HCT116 (cell line): ENCODE results near the gene SDK2. TPM values are rescaled to one million over a fixed set of nuclear protein-coding genes. Genes with fewer than 3 reads are reported as not detected.

Source experiments
- ATAC-seq: fragments of 200-7000 bp; cut with Tn5 transposase; 2 replicates; pipeline ENCODE4 v1.9.1; 2020; ENCODE audit warnings: mild to moderate bottlenecking, moderate library complexity
- BruUV-seq: library from RNA; stranded (reverse); fragments of 400-500 nt; replicated peaks from 2 replicates; lab custom pipeline; 2021; lab: Mats Ljungman, UMichigan
- CTCF ChIA-PET: fragments of 300-600 bp; sonication (Branson Sonifier 250); formaldehyde crosslinking; loops from one replicate; lab custom pipeline; 2021; ENCODE audit warnings: antibody characterized with exemption; lab: Charles Lee
- POLR2A ChIA-PET: fragments of 300-600, 350-600 bp; sonication (Branson Sonifier 250); formaldehyde crosslinking; loops from one replicate; lab custom pipeline; 2021; ENCODE audit warnings: antibody characterized with exemption; lab: Charles Lee
- RAD21 ChIA-PET, 2 experiments: fragments of 300-600 bp; sonication (Branson Sonifier 250); formaldehyde crosslinking; loops; one replicate each; lab custom pipeline; 2023; ENCODE audit warnings: low total read pairs in 2 of 2; ENCODE audit not compliant: uncharacterized antibody in 2 of 2, unreplicated experiment in 2 of 2, low non-redundant PET in 1 of 2; lab: Charles Lee
- DNase-seq: peaks from one replicate; pipeline ENCODE4 v3.0.0-alpha.2; 2010; ENCODE audit warnings: low read depth, low spot score
- H2AFZ ChIP-seq: fragments of 200-600 bp; shearing (Covaris generic), sonication (generic); 2 replicates; pipeline ENCODE4 v1.6.1; 2017; ENCODE audit warnings: low read depth, mixed run types, mixed read lengths, antibody characterized with exemption, low read length; ENCODE audit not compliant: poor library complexity, severe bottlenecking
- H3K27ac ChIP-seq: 2 replicates; pipeline ENCODE4 v1.5.1; 2012; ENCODE audit warnings: low read depth, low read length
- H3K27me3 ChIP-seq: fragments of 200-600 bp; sonication (generic); 2 replicates; pipeline ENCODE4 v1.6.1; 2016; ENCODE audit warnings: mixed run types, low read length, mixed read lengths; ENCODE audit not compliant: insufficient read depth
- H3K36me3 ChIP-seq, 2 experiments: fragments of 200-500 bp in 1 of 2; fragments of 200-600 bp in 1 of 2; sonication (Bioruptor generic) in 1 of 2; sonication (generic) in 1 of 2; 2 replicates each; pipeline versions ENCODE4 v1.5.1 to v1.6.1; 2014 to 2016; ENCODE audit warnings: low read length in 2 of 2, inconsistent platforms in 1 of 2, mixed read lengths in 1 of 2, mixed run types in 1 of 2; ENCODE audit not compliant: insufficient read depth in 2 of 2, control insufficient read depth in 1 of 2
- H3K4me1 ChIP-seq, 2 experiments: fragments of 200-600 bp in 1 of 2; sonication (generic) in 1 of 2; 2 replicates each; pipeline versions ENCODE4 v1.5.1 to v1.6.1; 2012 to 2017; ENCODE audit warnings: low read length in 2 of 2, inconsistent platforms in 1 of 2, mild to moderate bottlenecking in 1 of 2, mixed read lengths in 1 of 2, mixed run types in 1 of 2, moderate library complexity in 1 of 2; ENCODE audit not compliant: insufficient read depth in 2 of 2, control insufficient read depth in 1 of 2
- H3K4me2 ChIP-seq: fragments of 200-600 bp; sonication (generic); 2 replicates; pipeline ENCODE4 v1.6.1; 2017; ENCODE audit warnings: mixed run types, low read length, mixed read lengths
- H3K4me3 ChIP-seq, 2 experiments: fragments of 200-600 bp in 1 of 2; sonication (generic) in 1 of 2; replicated peaks in 1 of 2; 2 replicates each; pipeline ENCODE4 v1.5.1; 2011 to 2016; ENCODE audit warnings: low read length in 2 of 2, control low read depth in 1 of 2, low read depth in 1 of 2, mild to moderate bottlenecking in 1 of 2, mixed read lengths in 1 of 2, mixed run types in 1 of 2
- H3K79me2 ChIP-seq: fragments of 200-600 bp; sonication (generic); 2 replicates; pipeline ENCODE4 v1.6.1; 2017; ENCODE audit warnings: mild to moderate bottlenecking, mixed run types, low read length, moderate library complexity, mixed read lengths; ENCODE audit not compliant: insufficient read depth
- H3K9ac ChIP-seq: fragments of 200-600 bp; sonication (generic); 2 replicates; pipeline ENCODE4 v1.6.1; 2016; ENCODE audit warnings: low read length, mixed read lengths
- H3K9me2 ChIP-seq: fragments of 200-600 bp; sonication (generic), shearing (Covaris generic); 2 replicates; pipeline ENCODE4 v1.6.1; 2017; ENCODE audit warnings: mixed run types, mild to moderate bottlenecking, moderate library complexity; ENCODE audit not compliant: insufficient read depth
- H3K9me3 ChIP-seq, 2 experiments: fragments of 200-500 bp in 1 of 2; fragments of 200-600 bp in 1 of 2; sonication (Bioruptor generic) in 1 of 2; sonication (generic) in 1 of 2; 2 replicates each; pipeline ENCODE4 v1.6.1; 2014 to 2017; ENCODE audit warnings: low read length in 2 of 2, mixed read lengths in 2 of 2, inconsistent platforms in 1 of 2, low read depth in 1 of 2, mild to moderate bottlenecking in 1 of 2, mixed run types in 1 of 2, moderate library complexity in 1 of 2; ENCODE audit not compliant: control insufficient read depth in 1 of 2, insufficient read depth in 1 of 2
- H4K20me1 ChIP-seq: fragments of 200-600 bp; sonication (generic), shearing (Covaris generic); 2 replicates; pipeline ENCODE4 v1.6.1; 2017; ENCODE audit warnings: mixed run types, mild to moderate bottlenecking, moderate library complexity; ENCODE audit not compliant: insufficient read depth
- CBX3 ChIP-seq: IDR thresholded peaks from 2 replicates; pipeline ENCODE4 v1.6.1; 2012; ENCODE audit warnings: low read depth
- CEBPB ChIP-seq: IDR thresholded peaks from 2 replicates; pipeline ENCODE4 v1.6.1; 2012; ENCODE audit warnings: low read depth
- EGR1 ChIP-seq: IDR thresholded peaks from 2 replicates; pipeline ENCODE4 v1.6.1; 2012; ENCODE audit warnings: low read depth
- EZH2 ChIP-seq: fragments of 200-600 bp; sonication (generic); IDR thresholded peaks from 2 replicates; pipeline ENCODE4 v1.6.1; 2017; ENCODE audit warnings: antibody characterized with exemption, mixed run types
- POLR2A ChIP-seq: IDR thresholded peaks from 2 replicates; pipeline ENCODE4 v1.7.0; 2011; ENCODE audit warnings: borderline replicate concordance; ENCODE audit not compliant: insufficient read depth, insufficient read length; ENCODE audit errors: extremely low read depth
- POLR2AphosphoS5 ChIP-seq: IDR thresholded peaks from 2 replicates; pipeline ENCODE4 v1.6.1; 2011; ENCODE audit warnings: mild to moderate bottlenecking, low read depth, low read length, moderate library complexity
- RAD21 ChIP-seq: IDR thresholded peaks from 2 replicates; pipeline ENCODE4 v1.6.1; 2012; ENCODE audit warnings: low read depth, mild to moderate bottlenecking
- TCF7L2 ChIP-seq: IDR thresholded peaks from 2 replicates; pipeline ENCODE4 v1.7.0; 2011; ENCODE audit warnings: borderline replicate concordance, inconsistent platforms; ENCODE audit not compliant: insufficient read depth, insufficient read length; ENCODE audit errors: extremely low read depth
- YY1 ChIP-seq: IDR thresholded peaks from 2 replicates; pipeline ENCODE4 v1.6.1; 2011; ENCODE audit warnings: low read length, low read depth, moderate library complexity, mild to moderate bottlenecking; ENCODE audit not compliant: insufficient replicate concordance; ENCODE audit errors: extremely low read depth
- ZFX ChIP-seq: fragments of 450-650 bp; IDR thresholded peaks from 2 replicates; pipeline ENCODE4 v1.6.1; 2017
- ZNF274 ChIP-seq: fragments of 200-500 bp; sonication (Bioruptor generic); IDR thresholded peaks from 2 replicates; pipeline ENCODE4 v1.6.1; 2014; ENCODE audit warnings: mild to moderate bottlenecking, low read depth, low read length, inconsistent platforms
- intact Hi-C: fragments of 100-400 bp; cut with micrococcal nuclease; formaldehyde crosslinking; loops from 2 replicates; pipeline ENCODE4 v1.10.0; 2022
- total RNA-seq: library from RNA; stranded (reverse); gene quantifications from one replicate; pipeline ENCODE4 v1.2.1, GENCODE V29; 2021; ENCODE audit not compliant: unreplicated experiment
- TF ChIP-seq, protein P1 (sequence below): IDR thresholded peaks from 2 replicates; pipeline ENCODE4 v1.6.1; 2011; ENCODE audit warnings: mild to moderate bottlenecking, low read length, moderate library complexity; ENCODE audit not compliant: insufficient replicate concordance; ENCODE audit errors: extremely low read depth
- TF ChIP-seq, protein P2 (sequence below): IDR thresholded peaks from 2 replicates; pipeline ENCODE4 v1.6.1; 2012; ENCODE audit warnings: low read depth
- TF ChIP-seq, protein P3 (sequence below), 3 experiments: fragments of 200-600 bp in 1 of 3; sonication (generic) in 1 of 3; IDR thresholded peaks in 2 of 3; conservative IDR thresholded peaks in 1 of 3; 2 replicates each; pipeline ENCODE4 v1.5.1; 2012 to 2017; ENCODE audit warnings: low read depth in 2 of 3, low read length in 2 of 3, antibody characterized with exemption in 1 of 3, borderline replicate concordance in 1 of 3, control low read depth in 1 of 3, mild to moderate bottlenecking in 1 of 3, mixed read lengths in 1 of 3, mixed run types in 1 of 3, moderate library complexity in 1 of 3; ENCODE audit not compliant: insufficient read depth in 1 of 3
- TF ChIP-seq, protein P4 (sequence below): IDR thresholded peaks from 2 replicates; pipeline ENCODE4 v1.6.1; 2012

The SDK2 gene
- total RNA-seq, 1 experiment from 2014 or later, result 0.10 TPM

DNA sequence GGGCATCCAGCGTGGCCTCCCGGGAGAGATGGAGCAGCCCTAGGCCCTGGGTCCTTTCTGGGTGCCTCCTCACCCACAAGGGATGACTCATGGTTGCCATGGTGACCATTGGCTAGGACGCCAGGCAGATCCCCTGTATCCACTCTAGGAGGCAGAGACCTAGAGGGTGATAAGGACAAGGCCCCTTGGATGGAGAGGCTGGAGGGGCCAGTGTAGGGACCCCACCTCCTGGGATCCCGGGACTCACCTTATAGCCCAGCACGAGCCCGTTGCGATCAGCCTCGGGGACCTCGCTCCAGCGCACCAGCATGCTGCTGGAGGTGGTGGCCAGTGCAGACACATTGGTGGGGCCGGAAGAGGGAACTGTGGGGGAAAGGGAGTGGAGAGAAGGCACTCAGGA is 250.3 kb downstream of the SDK2 start:
- Histone ChIP-seq H3K27me3 (no peaks in the 10 kb centered on the region), H3K9me3 (no peaks in the 10 kb centered on the region), H3K4me2 (no peak overlapping the region), H4K20me1 (no peaks in the 10 kb centered on the region), H3K4me3 (no peak overlapping the region), H3K9ac (no peak overlapping the region), H2AFZ (no peak overlapping the region), H3K9me2 (no peaks in the 10 kb centered on the region), H3K79me2 (no peaks in the 10 kb centered on the region), H3K36me3 (no peaks in the 10 kb centered on the region), H3K27ac (no peak overlapping the region), H3K4me1 (no peaks in the 10 kb centered on the region)
- intact Hi-C loops, result no loop called here
- peak; percentile 54 for ATAC-seq
- peak; percentile 16 for DNase-seq
- POLR2A ChIA-PET, result no interaction called here
- CTCF ChIA-PET, result no interaction called here
- RAD21 ChIA-PET, result no interaction called here
- BruUV-seq, result no TSS peak
- TF ChIP-seq EGR1 (no peak), RAD21 (no peak), CBX3 (no peak), EZH2 (no peak), ZFX (no peak), POLR2AphosphoS5 (no peak), CEBPB (no peak), YY1 (no peak), TCF7L2 (no peak), ZNF274 (no peak), POLR2A (no peak)
- TF ChIP-seq, protein P1, sequence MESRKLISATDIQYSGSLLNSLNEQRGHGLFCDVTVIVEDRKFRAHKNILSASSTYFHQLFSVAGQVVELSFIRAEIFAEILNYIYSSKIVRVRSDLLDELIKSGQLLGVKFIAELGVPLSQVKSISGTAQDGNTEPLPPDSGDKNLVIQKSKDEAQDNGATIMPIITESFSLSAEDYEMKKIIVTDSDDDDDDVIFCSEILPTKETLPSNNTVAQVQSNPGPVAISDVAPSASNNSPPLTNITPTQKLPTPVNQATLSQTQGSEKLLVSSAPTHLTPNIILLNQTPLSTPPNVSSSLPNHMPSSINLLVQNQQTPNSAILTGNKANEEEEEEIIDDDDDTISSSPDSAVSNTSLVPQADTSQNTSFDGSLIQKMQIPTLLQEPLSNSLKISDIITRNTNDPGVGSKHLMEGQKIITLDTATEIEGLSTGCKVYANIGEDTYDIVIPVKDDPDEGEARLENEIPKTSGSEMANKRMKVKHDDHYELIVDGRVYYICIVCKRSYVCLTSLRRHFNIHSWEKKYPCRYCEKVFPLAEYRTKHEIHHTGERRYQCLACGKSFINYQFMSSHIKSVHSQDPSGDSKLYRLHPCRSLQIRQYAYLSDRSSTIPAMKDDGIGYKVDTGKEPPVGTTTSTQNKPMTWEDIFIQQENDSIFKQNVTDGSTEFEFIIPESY, result no peak
- TF ChIP-seq, protein P2, sequence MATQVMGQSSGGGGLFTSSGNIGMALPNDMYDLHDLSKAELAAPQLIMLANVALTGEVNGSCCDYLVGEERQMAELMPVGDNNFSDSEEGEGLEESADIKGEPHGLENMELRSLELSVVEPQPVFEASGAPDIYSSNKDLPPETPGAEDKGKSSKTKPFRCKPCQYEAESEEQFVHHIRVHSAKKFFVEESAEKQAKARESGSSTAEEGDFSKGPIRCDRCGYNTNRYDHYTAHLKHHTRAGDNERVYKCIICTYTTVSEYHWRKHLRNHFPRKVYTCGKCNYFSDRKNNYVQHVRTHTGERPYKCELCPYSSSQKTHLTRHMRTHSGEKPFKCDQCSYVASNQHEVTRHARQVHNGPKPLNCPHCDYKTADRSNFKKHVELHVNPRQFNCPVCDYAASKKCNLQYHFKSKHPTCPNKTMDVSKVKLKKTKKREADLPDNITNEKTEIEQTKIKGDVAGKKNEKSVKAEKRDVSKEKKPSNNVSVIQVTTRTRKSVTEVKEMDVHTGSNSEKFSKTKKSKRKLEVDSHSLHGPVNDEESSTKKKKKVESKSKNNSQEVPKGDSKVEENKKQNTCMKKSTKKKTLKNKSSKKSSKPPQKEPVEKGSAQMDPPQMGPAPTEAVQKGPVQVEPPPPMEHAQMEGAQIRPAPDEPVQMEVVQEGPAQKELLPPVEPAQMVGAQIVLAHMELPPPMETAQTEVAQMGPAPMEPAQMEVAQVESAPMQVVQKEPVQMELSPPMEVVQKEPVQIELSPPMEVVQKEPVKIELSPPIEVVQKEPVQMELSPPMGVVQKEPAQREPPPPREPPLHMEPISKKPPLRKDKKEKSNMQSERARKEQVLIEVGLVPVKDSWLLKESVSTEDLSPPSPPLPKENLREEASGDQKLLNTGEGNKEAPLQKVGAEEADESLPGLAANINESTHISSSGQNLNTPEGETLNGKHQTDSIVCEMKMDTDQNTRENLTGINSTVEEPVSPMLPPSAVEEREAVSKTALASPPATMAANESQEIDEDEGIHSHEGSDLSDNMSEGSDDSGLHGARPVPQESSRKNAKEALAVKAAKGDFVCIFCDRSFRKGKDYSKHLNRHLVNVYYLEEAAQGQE, result no peak
- TF ChIP-seq, protein P3, sequence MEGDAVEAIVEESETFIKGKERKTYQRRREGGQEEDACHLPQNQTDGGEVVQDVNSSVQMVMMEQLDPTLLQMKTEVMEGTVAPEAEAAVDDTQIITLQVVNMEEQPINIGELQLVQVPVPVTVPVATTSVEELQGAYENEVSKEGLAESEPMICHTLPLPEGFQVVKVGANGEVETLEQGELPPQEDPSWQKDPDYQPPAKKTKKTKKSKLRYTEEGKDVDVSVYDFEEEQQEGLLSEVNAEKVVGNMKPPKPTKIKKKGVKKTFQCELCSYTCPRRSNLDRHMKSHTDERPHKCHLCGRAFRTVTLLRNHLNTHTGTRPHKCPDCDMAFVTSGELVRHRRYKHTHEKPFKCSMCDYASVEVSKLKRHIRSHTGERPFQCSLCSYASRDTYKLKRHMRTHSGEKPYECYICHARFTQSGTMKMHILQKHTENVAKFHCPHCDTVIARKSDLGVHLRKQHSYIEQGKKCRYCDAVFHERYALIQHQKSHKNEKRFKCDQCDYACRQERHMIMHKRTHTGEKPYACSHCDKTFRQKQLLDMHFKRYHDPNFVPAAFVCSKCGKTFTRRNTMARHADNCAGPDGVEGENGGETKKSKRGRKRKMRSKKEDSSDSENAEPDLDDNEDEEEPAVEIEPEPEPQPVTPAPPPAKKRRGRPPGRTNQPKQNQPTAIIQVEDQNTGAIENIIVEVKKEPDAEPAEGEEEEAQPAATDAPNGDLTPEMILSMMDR (IDR thresholded peaks at IDR 0.05 in 2 of 3, conservative IDR thresholded peaks at IDR 0.05 in 1 of 3; ENCODE audit: borderline replicate concordance in 1 of 3, insufficient read depth in 1 of 3, low read depth in 2 of 3, low read length in 2 of 3), result no peak
- TF ChIP-seq, protein P4, sequence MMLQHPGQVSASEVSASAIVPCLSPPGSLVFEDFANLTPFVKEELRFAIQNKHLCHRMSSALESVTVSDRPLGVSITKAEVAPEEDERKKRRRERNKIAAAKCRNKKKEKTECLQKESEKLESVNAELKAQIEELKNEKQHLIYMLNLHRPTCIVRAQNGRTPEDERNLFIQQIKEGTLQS, result no peak
